SU-DHL-6 (cell line): ENCODE data around the gene THSD7A.

ENCODE experiments used
- CTCF ChIP-seq: fragments of 200-600 bp; sonication (generic); IDR thresholded peaks from one replicate; pipeline ENCODE4 v1.5.1; 2017; ENCODE audit warnings: antibody characterized with exemption, mild to moderate bottlenecking, low read length, moderate library complexity; ENCODE audit not compliant: insufficient read depth, poor library complexity, severe bottlenecking
- EZH2phosphoT487 ChIP-seq: fragments of 200-600 bp; sonication (generic), shearing (Covaris generic); conservative IDR thresholded peaks from 2 replicates; pipeline ENCODE4 v1.6.1; 2018; ENCODE audit warnings: mild to moderate bottlenecking, antibody characterized with exemption, low read length, moderate library complexity, mixed read lengths

DNA sequence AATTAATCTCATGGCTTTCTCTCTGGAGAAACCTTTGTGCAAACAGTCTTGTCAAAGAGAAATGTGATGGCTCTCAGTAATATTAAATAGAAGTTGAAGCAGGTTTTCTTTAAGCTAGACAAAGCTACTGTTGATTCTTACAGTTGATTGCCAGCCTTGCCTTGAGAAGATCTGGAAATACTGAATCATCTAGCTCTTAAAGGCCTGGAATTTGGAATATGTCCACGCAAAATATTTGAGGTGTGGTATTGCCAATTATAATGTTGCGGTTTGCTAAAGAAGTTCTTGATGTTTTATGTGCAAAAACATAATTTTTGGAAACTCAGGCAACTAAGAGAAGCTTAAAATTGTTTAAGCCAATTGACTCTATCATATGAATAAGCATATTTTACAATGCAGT, 486.4 kb downstream of the THSD7A start:
- TF ChIP-seq CTCF = no peak
- TF ChIP-seq EZH2phosphoT487 = no peak
